Raji (cell line): ENCODE data around the gene RNF4.

Experiments used
- POLR2A ChIP-seq: IDR thresholded peaks from 2 replicates; pipeline ENCODE4 v1.6.1; 2011; ENCODE audit warnings: low read depth, low read length, control low read depth; ENCODE audit not compliant: insufficient read depth

RNF4 gene

GRCh38 chr4:2492970-2493369 lies 24.1 kb downstream of the RNF4 start:
- no peak for TF ChIP-seq POLR2A

GRCh38 chr4:2494992-2495391 lies 26.1 kb downstream of the RNF4 start:
- TF ChIP-seq POLR2A: no peak

GRCh38 chr4:2497324-2497723 lies 28.4 kb downstream of the RNF4 start:
- no peak for TF ChIP-seq POLR2A

GRCh38 chr4:2497931-2498330 lies 29.0 kb downstream of the RNF4 start:
- no peak for TF ChIP-seq POLR2A

GRCh38 chr4:2500547-2500946 lies 31.6 kb downstream of the RNF4 start:
- TF ChIP-seq POLR2A: no peak

- TF ChIP-seq POLR2A: no peak
Observed at GRCh38 chr4:2501034-2501594, 32.2 kb downstream of the RNF4 start.

- TF ChIP-seq POLR2A: no peak
Observed at GRCh38 chr4:2503809-2504208, 34.9 kb downstream of the RNF4 start.

- no peak for TF ChIP-seq POLR2A
Observed at GRCh38 chr4:2507259-2507658, 38.4 kb downstream of the RNF4 start.

GRCh38 chr4:2507855-2508254 lies 38.9 kb downstream of the RNF4 start:
- TF ChIP-seq POLR2A: no peak

- TF ChIP-seq POLR2A: no peak
Observed at GRCh38 chr4:2510351-2511259, 41.7 kb downstream of the RNF4 start.

- no peak for TF ChIP-seq POLR2A
Observed at GRCh38 chr4:2511645-2512131, 42.8 kb downstream of the RNF4 start.

GRCh38 chr4:2512396-2513135 lies 43.7 kb downstream of the RNF4 start:
- TF ChIP-seq POLR2A: no peak

- TF ChIP-seq POLR2A: no peak
Observed at GRCh38 chr4:2515830-2516550, 47.1 kb downstream of the RNF4 start.

- no peak for TF ChIP-seq POLR2A
Observed at GRCh38 chr4:2516635-2517034, 47.7 kb downstream of the RNF4 start.

GRCh38 chr4:2526559-2526958 lies 57.7 kb downstream of the RNF4 start:
- no peak for TF ChIP-seq POLR2A

- no peak for TF ChIP-seq POLR2A
Observed at GRCh38 chr4:2534904-2535375, 66.0 kb downstream of the RNF4 start.
